Nephron (organoid): Measurements from ENCODE around the gene PTGIS.

ENCODE experiments used
- H3K27ac Mint-ChIP-seq, 3 experiments: 2 replicates each; pipeline ENCODE4 v1.8.0; 2020; ENCODE audit warnings: mixed read lengths in 3 of 3, mild to moderate bottlenecking in 2 of 3, moderate library complexity in 1 of 3
- H3K27me3 Mint-ChIP-seq: 2 replicates; pipeline ENCODE4 v1.8.0; 2021; ENCODE audit warnings: low read depth, mild to moderate bottlenecking, moderate library complexity, mixed read lengths
- H3K36me3 Mint-ChIP-seq: 2 replicates; pipeline ENCODE4 v1.8.0; 2020; ENCODE audit warnings: low read depth, mixed read lengths
- H3K4me1 Mint-ChIP-seq: 2 replicates; pipeline ENCODE4 v1.8.0; 2020; ENCODE audit warnings: mixed read lengths
- H3K4me3 Mint-ChIP-seq, 3 experiments: 2 replicates each; pipeline ENCODE4 v1.8.0; 2020; ENCODE audit warnings: mild to moderate bottlenecking in 3 of 3, mixed read lengths in 3 of 3, moderate library complexity in 2 of 3
- H3K9me3 Mint-ChIP-seq: 2 replicates; pipeline ENCODE4 v1.8.0; 2020; ENCODE audit warnings: mixed read lengths
- CTCF ChIP-seq, 3 experiments: fragments of 200-600 bp; sonication (generic); IDR thresholded peaks; one replicate each; pipeline ENCODE4 v1.5.0; 2021; ENCODE audit warnings: antibody characterized with exemption in 3 of 3; ENCODE audit not compliant: unreplicated experiment in 3 of 3

PTGIS gene

GRCh38 chr20:49543071-49543857 lies 24.7 kb downstream of the PTGIS start:
- H3K4me3 Mint-ChIP-seq: no peak overlapping the region
- no peak for TF ChIP-seq CTCF (IDR thresholded peaks at IDR 0.05; ENCODE audit: unreplicated experiment in 3 of 3)
- H3K9me3 Mint-ChIP-seq: no peaks in the 10 kb centered on the region
- no peaks in the 10 kb centered on the region for H3K4me1 Mint-ChIP-seq
- H3K36me3 Mint-ChIP-seq: peaks cover 75% of the 10 kb centered on the region
- H3K27ac Mint-ChIP-seq: peak overlapping the region in 1 of 3 experiments; percentile 31
- H3K27me3 Mint-ChIP-seq: peaks cover 5% of the 10 kb centered on the region

- Mint-ChIP-seq H3K27ac (no peak overlapping the region), H3K4me1 (no peaks in the 10 kb centered on the region), H3K4me3 (no peak overlapping the region), H3K9me3 (no peaks in the 10 kb centered on the region), H3K27me3 (peaks cover 5% of the 10 kb centered on the region), H3K36me3 (peaks cover 81% of the 10 kb centered on the region)
- no peak for TF ChIP-seq CTCF (IDR thresholded peaks at IDR 0.05; ENCODE audit: unreplicated experiment in 3 of 3)
These were observed 25.4 kb downstream of the PTGIS start for GRCh38 chr20:49542514-49542991.

- Mint-ChIP-seq H3K4me3 (no peak overlapping the region), H3K27ac (peak overlapping the region in 2 of 3 experiments; percentile 37 to 74), H3K27me3 (peaks cover 5% of the 10 kb centered on the region), H3K36me3 (peaks cover 83% of the 10 kb centered on the region), H3K9me3 (no peaks in the 10 kb centered on the region), H3K4me1 (no peaks in the 10 kb centered on the region)
- peak; percentile 62 to 78 (median 67) for TF ChIP-seq CTCF (IDR thresholded peaks at IDR 0.05; ENCODE audit: unreplicated experiment in 3 of 3)
These were observed 26.0 kb downstream of the PTGIS start for GRCh38 chr20:49541733-49542513.

- Mint-ChIP-seq H3K9me3 (no peaks in the 10 kb centered on the region), H3K4me3 (no peak overlapping the region)
These were observed 27.1 kb downstream of the PTGIS start for GRCh38 chr20:49540687-49541435.

GRCh38 chr20:49540232-49540620 lies 27.7 kb downstream of the PTGIS start:
- peaks cover 5% of the 10 kb centered on the region for H3K27me3 Mint-ChIP-seq
- peaks cover 72% of the 10 kb centered on the region for H3K36me3 Mint-ChIP-seq
- H3K4me1 Mint-ChIP-seq: no peaks in the 10 kb centered on the region
- TF ChIP-seq CTCF (IDR thresholded peaks at IDR 0.05; ENCODE audit: unreplicated experiment in 3 of 3): no peak
- no peak overlapping the region for H3K27ac Mint-ChIP-seq
- no peak overlapping the region for H3K4me3 Mint-ChIP-seq
- H3K9me3 Mint-ChIP-seq: no peaks in the 10 kb centered on the region

More at GRCh38 chr20:49540687-49541435, 27.1 kb downstream of the PTGIS start:
- no peaks in the 10 kb centered on the region for H3K4me1 Mint-ChIP-seq
- H3K27ac Mint-ChIP-seq: no peak overlapping the region
- no peak for TF ChIP-seq CTCF (IDR thresholded peaks at IDR 0.05; ENCODE audit: unreplicated experiment in 3 of 3)
- peaks cover 5% of the 10 kb centered on the region for H3K27me3 Mint-ChIP-seq
- H3K36me3 Mint-ChIP-seq: peaks cover 77% of the 10 kb centered on the region
